ENCODE results near the gene MORN1. TPM values are rescaled to one million over a fixed set of nuclear protein-coding genes. Genes with fewer than 3 reads are reported as not detected.

Gene MORN1
- total and polyA plus RNA-seq, 9 of the 15 experiments (the other 6 are each of a cell fraction or from before 2014, with no cell fraction given) = 0.24 to 9.3 (median 4.2) TPM

DNA sequence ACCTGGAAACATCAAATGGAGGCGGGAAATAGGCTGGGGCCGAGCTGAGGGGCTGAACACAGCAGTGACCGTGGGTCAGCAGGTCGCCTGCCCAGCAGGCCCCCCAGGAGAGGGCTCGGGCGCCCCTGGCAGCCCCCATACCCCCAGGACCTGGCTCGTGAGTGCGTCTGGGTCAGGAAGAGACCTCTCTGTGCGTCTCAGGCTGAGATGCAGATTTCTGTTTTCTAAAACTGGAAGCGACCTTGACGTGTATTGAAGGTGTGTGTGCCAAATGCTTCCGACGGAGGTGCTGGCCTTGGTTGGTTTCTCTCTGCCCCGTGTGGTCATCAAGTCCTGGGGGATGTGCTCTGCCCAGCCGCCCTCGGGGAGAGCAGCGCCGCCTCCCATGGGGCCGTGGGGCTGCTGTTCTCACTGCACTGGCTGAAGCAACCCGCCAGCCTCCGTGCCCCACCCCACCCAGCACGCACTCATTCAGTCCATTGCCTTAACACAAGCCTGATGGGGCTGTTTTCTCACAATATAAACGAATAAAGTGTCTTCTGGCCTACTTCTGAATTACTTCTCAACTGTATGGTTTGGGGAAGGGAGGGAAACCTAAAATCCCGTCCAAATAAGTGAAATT lies 13.6 kb upstream of the MORN1 start:
- H4K20me1 ChIP-seq (replicated peaks; ENCODE audit: control insufficient read depth, insufficient read depth, low read length) = peaks cover 9% of the 10 kb centered on the region; the same call in 1 of the 2 replicates
- H3K9ac ChIP-seq (ENCODE audit: insufficient read depth in 1 of 2, low read depth in 2 of 2, low read length in 2 of 2) = peak overlapping the region in 1 of 2 experiments; percentile 82; a peak in 1 of 4 replicates
- ChIA-PET POLR2A (interaction anchor here (0.6 to 1.9 kb wide), 4 partner anchors 11 to 183 kb away, joined by 3 to 6 read pairs (median 4); partner anchors contain the start of genes MORN1 and RER1), CTCF (ENCODE audit: low intra/inter-chr PET ratio) (no interaction called here)
- H3K9me3 ChIP-seq (replicated peaks; ENCODE audit: control insufficient read depth, insufficient read depth, low read depth, low read length) = no peaks in the 10 kb centered on the region
- peaks cover 0 to 56% of the 10 kb centered on the region in 2 experiments; a peak in 2 of 5 replicates for H3K4me1 ChIP-seq (replicated peaks in 1 of 2; ENCODE audit: control insufficient read depth in 2 of 2, insufficient read depth in 2 of 2, low read length in 2 of 2)
- no peak overlapping the region for H3K27ac ChIP-seq (ENCODE audit: extremely low read depth, low read depth, low read length)
- no peak overlapping the region for H3K4me3 ChIP-seq
- intact Hi-C loops (cut with micrococcal nuclease) = no loop called here
- no peak for FAIRE-seq
- H3K79me2 ChIP-seq (ENCODE audit: control insufficient read depth, insufficient read depth, low read length) = no peaks in the 10 kb centered on the region; the same call in 2 of the 3 replicates
- no peak for DNase-seq (ENCODE audit: extremely low read depth in 1 of 4, low spot score in 3 of 4)
- TSS peak; percentile 37 for BruUV-seq (replicated peaks)
- H3K36me3 ChIP-seq (ENCODE audit: control insufficient read depth, insufficient read depth, low read length) = peaks cover 81% of the 10 kb centered on the region
- WGBS (ENCODE audit: insufficient coverage, low coverage, missing lambda C conversion rate) = 77% methylated on average over 23 of the region's 24 CpGs
- ATAC-seq = peak; percentile 35
- H3K4me2 ChIP-seq (ENCODE audit: insufficient read depth, low read length) = no peak overlapping the region
- H3K9me1 ChIP-seq (ENCODE audit: control insufficient read depth, insufficient read depth, low read length) = no peaks in the 10 kb centered on the region
- no peak overlapping the region for H2AFZ ChIP-seq (ENCODE audit: low read depth, low read length)
- in situ Hi-C loops (cut with MboI) = no loop called here
- no peaks in the 10 kb centered on the region for H3K27me3 ChIP-seq (ENCODE audit: control insufficient read depth in 2 of 2, insufficient read depth in 2 of 2, low read length in 2 of 2)
- no peak for TF ChIP-seq SAP30 (IDR thresholded peaks at IDR 0.05; ENCODE audit: borderline replicate concordance, insufficient read depth, low read depth, low read length, poor library complexity, severe bottlenecking)
- TF ChIP-seq SUPT5H (IDR thresholded peaks at IDR 0.05) = peak; percentile 49; the same call in 1 of the 2 replicates
- no peak for TF ChIP-seq CHCHD3 (CRISPR knock-in tag; IDR thresholded peaks at IDR 0.05)
- no peak for TF ChIP-seq LEF1 (IDR thresholded peaks at IDR 0.05)
- no peak for TF ChIP-seq SMARCA4 (IDR thresholded peaks at IDR 0.05)
- TF ChIP-seq RBM22 (IDR thresholded peaks at IDR 0.05; ENCODE audit: low read depth, low read length, poor library complexity, severe bottlenecking) = peak; percentile 56
- TF ChIP-seq, protein P1, sequence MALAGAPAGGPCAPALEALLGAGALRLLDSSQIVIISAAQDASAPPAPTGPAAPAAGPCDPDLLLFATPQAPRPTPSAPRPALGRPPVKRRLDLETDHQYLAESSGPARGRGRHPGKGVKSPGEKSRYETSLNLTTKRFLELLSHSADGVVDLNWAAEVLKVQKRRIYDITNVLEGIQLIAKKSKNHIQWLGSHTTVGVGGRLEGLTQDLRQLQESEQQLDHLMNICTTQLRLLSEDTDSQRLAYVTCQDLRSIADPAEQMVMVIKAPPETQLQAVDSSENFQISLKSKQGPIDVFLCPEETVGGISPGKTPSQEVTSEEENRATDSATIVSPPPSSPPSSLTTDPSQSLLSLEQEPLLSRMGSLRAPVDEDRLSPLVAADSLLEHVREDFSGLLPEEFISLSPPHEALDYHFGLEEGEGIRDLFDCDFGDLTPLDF (CRISPR knock-in tag; IDR thresholded peaks at IDR 0.05) = no peak
- no peak for TF ChIP-seq DACH1 (IDR thresholded peaks at IDR 0.05; ENCODE audit: partially characterized antibody)
- TF ChIP-seq, protein P2, sequence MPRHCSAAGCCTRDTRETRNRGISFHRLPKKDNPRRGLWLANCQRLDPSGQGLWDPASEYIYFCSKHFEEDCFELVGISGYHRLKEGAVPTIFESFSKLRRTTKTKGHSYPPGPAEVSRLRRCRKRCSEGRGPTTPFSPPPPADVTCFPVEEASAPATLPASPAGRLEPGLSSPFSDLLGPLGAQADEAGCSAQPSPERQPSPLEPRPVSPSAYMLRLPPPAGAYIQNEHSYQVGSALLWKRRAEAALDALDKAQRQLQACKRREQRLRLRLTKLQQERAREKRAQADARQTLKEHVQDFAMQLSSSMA (CRISPR knock-in tag; IDR thresholded peaks at IDR 0.05) = no peak
- TF ChIP-seq SRSF3 (IDR thresholded peaks at IDR 0.05; ENCODE audit: insufficient read depth, low read length) = no peak
- TF ChIP-seq, protein P3, sequence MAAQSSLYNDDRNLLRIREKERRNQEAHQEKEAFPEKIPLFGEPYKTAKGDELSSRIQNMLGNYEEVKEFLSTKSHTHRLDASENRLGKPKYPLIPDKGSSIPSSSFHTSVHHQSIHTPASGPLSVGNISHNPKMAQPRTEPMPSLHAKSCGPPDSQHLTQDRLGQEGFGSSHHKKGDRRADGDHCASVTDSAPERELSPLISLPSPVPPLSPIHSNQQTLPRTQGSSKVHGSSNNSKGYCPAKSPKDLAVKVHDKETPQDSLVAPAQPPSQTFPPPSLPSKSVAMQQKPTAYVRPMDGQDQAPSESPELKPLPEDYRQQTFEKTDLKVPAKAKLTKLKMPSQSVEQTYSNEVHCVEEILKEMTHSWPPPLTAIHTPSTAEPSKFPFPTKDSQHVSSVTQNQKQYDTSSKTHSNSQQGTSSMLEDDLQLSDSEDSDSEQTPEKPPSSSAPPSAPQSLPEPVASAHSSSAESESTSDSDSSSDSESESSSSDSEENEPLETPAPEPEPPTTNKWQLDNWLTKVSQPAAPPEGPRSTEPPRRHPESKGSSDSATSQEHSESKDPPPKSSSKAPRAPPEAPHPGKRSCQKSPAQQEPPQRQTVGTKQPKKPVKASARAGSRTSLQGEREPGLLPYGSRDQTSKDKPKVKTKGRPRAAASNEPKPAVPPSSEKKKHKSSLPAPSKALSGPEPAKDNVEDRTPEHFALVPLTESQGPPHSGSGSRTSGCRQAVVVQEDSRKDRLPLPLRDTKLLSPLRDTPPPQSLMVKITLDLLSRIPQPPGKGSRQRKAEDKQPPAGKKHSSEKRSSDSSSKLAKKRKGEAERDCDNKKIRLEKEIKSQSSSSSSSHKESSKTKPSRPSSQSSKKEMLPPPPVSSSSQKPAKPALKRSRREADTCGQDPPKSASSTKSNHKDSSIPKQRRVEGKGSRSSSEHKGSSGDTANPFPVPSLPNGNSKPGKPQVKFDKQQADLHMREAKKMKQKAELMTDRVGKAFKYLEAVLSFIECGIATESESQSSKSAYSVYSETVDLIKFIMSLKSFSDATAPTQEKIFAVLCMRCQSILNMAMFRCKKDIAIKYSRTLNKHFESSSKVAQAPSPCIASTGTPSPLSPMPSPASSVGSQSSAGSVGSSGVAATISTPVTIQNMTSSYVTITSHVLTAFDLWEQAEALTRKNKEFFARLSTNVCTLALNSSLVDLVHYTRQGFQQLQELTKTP (IDR thresholded peaks at IDR 0.05; ENCODE audit: low read depth in 1 of 2, partially characterized antibody in 2 of 2) = no peak
- TF ChIP-seq, protein P4, sequence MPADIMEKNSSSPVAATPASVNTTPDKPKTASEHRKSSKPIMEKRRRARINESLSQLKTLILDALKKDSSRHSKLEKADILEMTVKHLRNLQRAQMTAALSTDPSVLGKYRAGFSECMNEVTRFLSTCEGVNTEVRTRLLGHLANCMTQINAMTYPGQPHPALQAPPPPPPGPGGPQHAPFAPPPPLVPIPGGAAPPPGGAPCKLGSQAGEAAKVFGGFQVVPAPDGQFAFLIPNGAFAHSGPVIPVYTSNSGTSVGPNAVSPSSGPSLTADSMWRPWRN (IDR thresholded peaks at IDR 0.05; ENCODE audit: low read depth) = no peak
- no peak for TF ChIP-seq GTF2F1 (IDR thresholded peaks at IDR 0.05; ENCODE audit: low read depth, low read length)
- no peak for TF ChIP-seq NBN (IDR thresholded peaks at IDR 0.05; ENCODE audit: low read depth)
- no peak for TF ChIP-seq ZNF316 (IDR thresholded peaks at IDR 0.05)
- peak; percentile 68 for TF ChIP-seq POLR2G (IDR thresholded peaks at IDR 0.05; ENCODE audit: low read depth, low read length)
- no peak for TF ChIP-seq TCF7L2 (IDR thresholded peaks at IDR 0.05; ENCODE audit: low read depth, low read length)

Measured in K562 (cell line).